Body of pancreas (tissue), 4 donors: ENCODE measurements around the gene KEL.

Experiments
- CTCF ChIP-seq, 7 experiments: fragments of 450-650 bp in 4 of 7; fragments of 200-600 bp in 3 of 7; sonication (generic) in 3 of 7; IDR thresholded peaks; one replicate each; pipeline ENCODE4 v1.5.1; 2016 to 2019; ENCODE audit warnings: antibody characterized with exemption in 7 of 7
- POLR2A ChIP-seq, 3 donors: fragments of 450-650 bp; IDR thresholded peaks; one replicate each; pipeline ENCODE4 v1.6.1; 2016; ENCODE audit warnings: antibody characterized with exemption in 3 of 3, mild to moderate bottlenecking in 2 of 3

DNA sequence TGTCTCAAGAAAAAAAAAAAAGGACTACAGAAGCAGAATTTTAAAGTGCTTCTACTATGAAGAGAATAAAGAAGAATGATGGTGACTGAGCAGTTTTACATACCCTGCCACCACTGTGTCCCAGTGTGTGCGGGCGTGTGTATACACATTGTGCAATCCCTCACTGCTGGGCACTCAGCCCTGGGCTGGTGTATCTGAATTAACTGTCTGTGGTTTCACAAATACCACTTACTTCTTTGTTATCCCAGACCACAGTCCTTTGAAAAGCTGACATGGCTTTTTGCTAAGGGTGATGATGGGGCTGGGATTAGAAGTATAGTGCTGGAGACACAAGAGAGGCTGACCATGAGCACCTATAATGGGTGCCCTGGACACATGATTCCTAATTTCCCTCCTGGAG, 55.5 kb downstream of the KEL start:
- TF ChIP-seq CTCF (IDR thresholded peaks at IDR 0.05), result no peak
- no peak for TF ChIP-seq POLR2A (IDR thresholded peaks at IDR 0.05)
